SK-N-SH (cell line): ENCODE data around the gene MBD2. TPM values are rescaled to one million over a fixed set of nuclear protein-coding genes. Genes with fewer than 3 reads are reported as not detected.

Source experiments
- CTCF ChIA-PET: fragments of 300-600, 350-600 bp; formaldehyde crosslinking; extraction: SDS; loops from one replicate; lab custom pipeline; 2021; lab: Yijun Ruan, JAX
- POLR2A ChIA-PET: fragments of 350-600 bp; sonication (Branson Sonifier 250); formaldehyde crosslinking; extraction: SDS; loops from one replicate; lab custom pipeline; 2020; ENCODE audit warnings: antibody characterized with exemption, inconsistent platforms; lab: Yijun Ruan, JAX
- DNase-seq: peaks from one replicate; pipeline ENCODE4 v3.0.0; 2012
- H2AFZ ChIP-seq: fragments of 200-600 bp; sonication (generic); 2 replicates; pipeline ENCODE4 v1.8.1; 2016; ENCODE audit warnings: antibody characterized with exemption, mild to moderate bottlenecking, low read depth
- H3F3A ChIP-seq: fragments of 200-600 bp; sonication (generic); replicated peaks from 2 replicates; pipeline ENCODE3; 2016; ENCODE audit warnings: antibody characterized with exemption, mild to moderate bottlenecking; ENCODE audit not compliant: insufficient read depth
- H3K27ac ChIP-seq, 2 experiments: fragments of 200-500 bp in 1 of 2; fragments of 200-600 bp in 1 of 2; sonication (Bioruptor generic) in 1 of 2; sonication (generic), shearing (Covaris generic) in 1 of 2; 2 replicates each; pipeline versions ENCODE4 v1.5.1 to v1.6.1; 2014 to 2016; ENCODE audit warnings: low read depth in 2 of 2, inconsistent platforms in 1 of 2, low read length in 1 of 2, mild to moderate bottlenecking in 1 of 2, mixed read lengths in 1 of 2
- H3K27me3 ChIP-seq: fragments of 200-600 bp; sonication (generic), shearing (Covaris generic); 2 replicates; pipeline ENCODE4 v1.6.1; 2016; ENCODE audit warnings: mixed run types; ENCODE audit not compliant: insufficient read depth
- H3K36me3 ChIP-seq, 2 experiments: fragments of 200-500 bp in 1 of 2; fragments of 200-600 bp in 1 of 2; sonication (Bioruptor generic) in 1 of 2; sonication (generic) in 1 of 2; replicated peaks in 1 of 2; 2 replicates each; pipeline versions ENCODE3 to v1.5.1; 2014 to 2016; ENCODE audit warnings: low read length in 1 of 2, mild to moderate bottlenecking in 1 of 2; ENCODE audit not compliant: insufficient read depth in 2 of 2, control insufficient read depth in 1 of 2
- H3K4me1 ChIP-seq, 2 experiments: fragments of 200-500 bp in 1 of 2; fragments of 200-600 bp in 1 of 2; sonication (Bioruptor generic) in 1 of 2; sonication (generic), shearing (Covaris generic) in 1 of 2; 2 replicates each; pipeline versions ENCODE4 v1.5.1 to v1.6.1; 2014 to 2016; ENCODE audit warnings: low read depth in 1 of 2, low read length in 1 of 2, mixed run types in 1 of 2; ENCODE audit not compliant: insufficient read depth in 2 of 2, control insufficient read depth in 1 of 2
- H3K4me2 ChIP-seq: fragments of 200-600 bp; sonication (generic), shearing (Covaris generic); 2 replicates; pipeline ENCODE4 v1.6.1; 2017; ENCODE audit warnings: mixed run types
- H3K4me3 ChIP-seq, 2 experiments: fragments of 200-500 bp in 1 of 2; fragments of 200-600 bp in 1 of 2; sonication (Bioruptor generic) in 1 of 2; sonication (generic), shearing (Covaris generic) in 1 of 2; 2 replicates each; pipeline versions ENCODE4 v1.5.1 to v1.8.1; 2014 to 2016; ENCODE audit warnings: low read depth in 2 of 2, inconsistent platforms in 1 of 2, low read length in 1 of 2, mild to moderate bottlenecking in 1 of 2, mixed read lengths in 1 of 2, moderate library complexity in 1 of 2
- H3K79me2 ChIP-seq: fragments of 200-600 bp; sonication (generic); 2 replicates; pipeline ENCODE4 v1.8.1; 2017; ENCODE audit warnings: mild to moderate bottlenecking; ENCODE audit not compliant: insufficient read depth
- H3K9ac ChIP-seq: fragments of 200-600 bp; sonication (generic); 2 replicates; pipeline ENCODE4 v1.6.1; 2017; ENCODE audit warnings: mixed run types
- H3K9me2 ChIP-seq: fragments of 200-600 bp; sonication (generic); 2 replicates; pipeline ENCODE4 v1.6.1; 2017; ENCODE audit warnings: mixed run types
- H3K9me3 ChIP-seq: fragments of 200-600 bp; sonication (generic); 2 replicates; pipeline ENCODE4 v1.6.1; 2017; ENCODE audit warnings: mixed run types, mild to moderate bottlenecking, moderate library complexity
- H4K20me1 ChIP-seq: fragments of 200-600 bp; sonication (generic); 2 replicates; pipeline ENCODE4 v1.6.1; 2017; ENCODE audit warnings: mild to moderate bottlenecking, mixed run types; ENCODE audit not compliant: insufficient read depth
- CTCF ChIP-seq: fragments of 200-600 bp; sonication (generic); IDR thresholded peaks from 2 replicates; pipeline ENCODE4 v1.6.1; 2017; ENCODE audit warnings: antibody characterized with exemption, mild to moderate bottlenecking, moderate library complexity
- ELF1 ChIP-seq: IDR thresholded peaks from 2 replicates; pipeline ENCODE4 v1.4.0; 2012
- EP300 ChIP-seq, 2 experiments: IDR thresholded peaks; 2 replicates each; pipeline versions ENCODE4 v1.4.0 to v1.6.1; 2012; ENCODE audit warnings: borderline replicate concordance in 1 of 2, low read depth in 1 of 2, low read length in 1 of 2
- EZH2phosphoT487 ChIP-seq: fragments of 200-600 bp; sonication (generic); IDR thresholded peaks from 2 replicates; pipeline ENCODE4 v1.6.1; 2017; ENCODE audit warnings: low read depth, mixed run types, mild to moderate bottlenecking, antibody characterized with exemption, moderate library complexity, borderline replicate concordance
- FOSL2 ChIP-seq: IDR thresholded peaks from 2 replicates; pipeline ENCODE4 v1.4.0; 2012; ENCODE audit warnings: low read depth, mild to moderate bottlenecking, moderate library complexity, borderline replicate concordance
- FOXJ3 ChIP-seq: sonication (generic); formaldehyde crosslinking; IDR thresholded peaks from 2 replicates; pipeline ENCODE4 v1.5.1; 2020; ENCODE audit warnings: mild to moderate bottlenecking, missing genetic modification reagents
- GATA2 ChIP-seq: sonication (generic); formaldehyde crosslinking; IDR thresholded peaks from 2 replicates; pipeline ENCODE4 v1.5.0; 2020; ENCODE audit warnings: mild to moderate bottlenecking, missing genetic modification reagents
- JUND ChIP-seq: IDR thresholded peaks from 2 replicates; pipeline ENCODE4 v1.4.0; 2012
- MEF2A ChIP-seq: IDR thresholded peaks from 2 replicates; pipeline ENCODE4 v1.4.0; 2012; ENCODE audit warnings: low read depth, borderline replicate concordance
- PBX3 ChIP-seq: IDR thresholded peaks from 2 replicates; pipeline ENCODE4; 2012
- REST ChIP-seq: IDR thresholded peaks from 2 replicates; pipeline ENCODE4 v1.6.1; 2012; ENCODE audit warnings: mild to moderate bottlenecking, low read depth, low read length, moderate library complexity
- SIN3A ChIP-seq: IDR thresholded peaks from 2 replicates; pipeline ENCODE4 v1.6.1; 2012; ENCODE audit warnings: low read depth, mild to moderate bottlenecking, low read length, moderate library complexity, borderline replicate concordance
- SMC3 ChIP-seq: IDR thresholded peaks from 2 replicates; pipeline ENCODE4 v1.6.1; 2012; ENCODE audit warnings: low read depth, low read length, improper control_type of control experiment
- TAF1 ChIP-seq: IDR thresholded peaks from 2 replicates; pipeline ENCODE4 v1.6.1; 2012; ENCODE audit warnings: low read depth, mild to moderate bottlenecking, low read length, moderate library complexity, borderline replicate concordance
- TCF12 ChIP-seq: IDR thresholded peaks from 2 replicates; pipeline ENCODE4 v1.4.0; 2012
- USF1 ChIP-seq: IDR thresholded peaks from 2 replicates; pipeline ENCODE4 v1.4.0; 2012; ENCODE audit warnings: low read depth, borderline replicate concordance
- USF2 ChIP-seq: fragments of 150-350 bp; IDR thresholded peaks from 2 replicates; pipeline ENCODE4 v1.6.1; 2017; ENCODE audit warnings: antibody characterized with exemption, low read length, low read depth, borderline replicate concordance
- YY1 ChIP-seq: IDR thresholded peaks from 2 replicates; pipeline ENCODE4 v1.4.0; 2012; ENCODE audit warnings: low read depth, mild to moderate bottlenecking
- ZBTB33 ChIP-seq: IDR thresholded peaks from 2 replicates; pipeline ENCODE4 v1.4.0; 2012; ENCODE audit warnings: low read depth, borderline replicate concordance
- WGBS: methylation state at CpG from one replicate; pipeline ENCODE4 v1.1.6; 2017; ENCODE audit warnings: low lambda C conversion rate; 5-methylcytosine and 5-hydroxymethylcytosine counted together
- polyA plus RNA-seq, 3 experiments: library from polyadenylated mRNA; depleted of rRNA; stranded (reverse); fragments of >200 nt; gene quantifications; 2 replicates each; pipeline ENCODE4 v1.2.3, GENCODE V29; 2012

The MBD2 gene
- polyA plus RNA-seq, 1 of the 3 experiments (the other 2 are of a cell fraction): 12.5 TPM

- Histone ChIP-seq H3K4me1 (no peaks in the 10 kb centered on the region), H4K20me1 (peaks cover 9% of the 10 kb centered on the region), H3K27me3 (no peaks in the 10 kb centered on the region), H3K9me2 (no peaks in the 10 kb centered on the region), H3K9me3 (no peaks in the 10 kb centered on the region), H3K79me2 (peaks cover 62% of the 10 kb centered on the region), H3K36me3 (peaks cover 22 to 31% of the 10 kb centered on the region in 2 experiments), H3K4me3 (no peak overlapping the region), H3K4me2 (no peak overlapping the region), H2AFZ (no peak overlapping the region), H3K27ac (no peak overlapping the region), H3K9ac (no peak overlapping the region), H3F3A (no peaks in the 10 kb centered on the region)
- ChIA-PET CTCF (no interaction called here), POLR2A (no interaction called here)
- WGBS: 96% methylated on average over 4 of the region's 4 CpGs
- TF ChIP-seq CTCF (no peak), JUND (no peak), YY1 (no peak), SMC3 (no peak), TCF12 (no peak), EZH2phosphoT487 (no peak), REST (no peak), PBX3 (no peak)
- DNase-seq: no peak
These were observed 32.1 kb downstream of the MBD2 start for GRCh38 chr18:54192415-54192814.

GRCh38 chr18:54191352-54191751, 33.1 kb downstream of the MBD2 start:
- peaks cover 3% of the 10 kb centered on the region for H4K20me1 ChIP-seq
- H3K27me3 ChIP-seq: no peaks in the 10 kb centered on the region
- TF ChIP-seq SIN3A (no peak), TAF1 (no peak), GATA2 (CRISPR knock-in tag) (no peak), USF2 (no peak), ZBTB33 (no peak), FOSL2 (no peak), USF1 (no peak), EP300 (IDR thresholded peaks at IDR 0.05; ENCODE audit: borderline replicate concordance in 1 of 2, low read depth in 1 of 2, low read length in 1 of 2) (no peak), FOXJ3 (CRISPR knock-in tag) (no peak), ELF1 (no peak), MEF2A (no peak)

More at GRCh38 chr18:54191352-54191751, 33.1 kb downstream of the MBD2 start:
- Histone ChIP-seq H3K9me2 (no peaks in the 10 kb centered on the region), H3K4me2 (no peak overlapping the region), H3K4me3 (no peak overlapping the region), H3F3A (no peaks in the 10 kb centered on the region), H3K36me3 (peaks cover 30 to 36% of the 10 kb centered on the region in 2 experiments), H2AFZ (no peak overlapping the region), H3K27ac (no peak overlapping the region), H3K9me3 (no peaks in the 10 kb centered on the region), H3K79me2 (peaks cover 52% of the 10 kb centered on the region), H3K4me1 (no peaks in the 10 kb centered on the region), H3K9ac (no peak overlapping the region)
- no peak for DNase-seq
- ChIA-PET POLR2A (no interaction called here), CTCF (no interaction called here)
